Trophoblast cell (in vitro differentiated cells and primary cell): ENCODE results near the gene RCOR1.

Experiments used
- DNase-seq, 2 donors: peaks; one replicate each; pipeline ENCODE4 v3.0.0-alpha.2; 2016
- H2AFZ ChIP-seq: 2 replicates; pipeline ENCODE4 v1.6.1; 2013; ENCODE audit warnings: low read length, moderate library complexity, mild to moderate bottlenecking; ENCODE audit not compliant: insufficient read depth, poor library complexity
- H2AK5ac ChIP-seq: 2 replicates; pipeline ENCODE4 v1.6.1; 2013; ENCODE audit warnings: mild to moderate bottlenecking, low read length
- H2BK120ac ChIP-seq: 2 replicates; pipeline ENCODE4 v1.6.1; 2013; ENCODE audit warnings: low read length, mild to moderate bottlenecking, moderate library complexity; ENCODE audit not compliant: insufficient read depth, poor library complexity
- H2BK12ac ChIP-seq: 2 replicates; pipeline ENCODE4 v1.6.1; 2013; ENCODE audit warnings: mild to moderate bottlenecking, low read length, moderate library complexity
- H2BK5ac ChIP-seq: 2 replicates; pipeline ENCODE4 v1.6.1; 2013; ENCODE audit warnings: low read length, low read depth, moderate library complexity, mild to moderate bottlenecking; ENCODE audit not compliant: poor library complexity
- H3K14ac ChIP-seq: 2 replicates; pipeline ENCODE4 v1.6.1; 2013; ENCODE audit warnings: mild to moderate bottlenecking, low read length
- H3K18ac ChIP-seq: 2 replicates; pipeline ENCODE4 v1.6.1; 2013; ENCODE audit warnings: mild to moderate bottlenecking, low read length
- H3K23ac ChIP-seq: 2 replicates; pipeline ENCODE4 v1.6.1; 2013; ENCODE audit warnings: low read length
- H3K27ac ChIP-seq: 2 replicates; pipeline ENCODE4 v1.5.1; 2013; ENCODE audit warnings: low read depth, mild to moderate bottlenecking, inconsistent platforms, low read length, moderate library complexity
- H3K27me3 ChIP-seq: 2 replicates; pipeline ENCODE4 v1.6.1; 2013; ENCODE audit warnings: inconsistent platforms, mild to moderate bottlenecking, low read length, moderate library complexity; ENCODE audit not compliant: insufficient read depth
- H3K36me3 ChIP-seq, 2 experiments: 1 replicate in 1 of 2; 2 replicates in 1 of 2; pipeline ENCODE4 v1.6.1; 2013; ENCODE audit warnings: low read length in 2 of 2, mild to moderate bottlenecking in 2 of 2, moderate library complexity in 1 of 2; ENCODE audit not compliant: insufficient read depth in 2 of 2, control insufficient read depth in 1 of 2
- H3K4ac ChIP-seq: 2 replicates; pipeline ENCODE4 v1.6.1; 2013; ENCODE audit warnings: low read depth, mild to moderate bottlenecking, low read length, moderate library complexity
- H3K4me1 ChIP-seq, 2 experiments: 1 replicate in 1 of 2; 2 replicates in 1 of 2; pipeline ENCODE4 v1.6.1; 2013; ENCODE audit warnings: low read length in 2 of 2, mild to moderate bottlenecking in 2 of 2, moderate library complexity in 1 of 2; ENCODE audit not compliant: insufficient read depth in 2 of 2, control insufficient read depth in 1 of 2
- H3K4me2 ChIP-seq: 2 replicates; pipeline ENCODE4 v1.6.1; 2013; ENCODE audit warnings: inconsistent platforms, mild to moderate bottlenecking, low read length, moderate library complexity
- H3K4me3 ChIP-seq: 2 replicates; pipeline ENCODE4 v1.5.1; 2013; ENCODE audit warnings: mild to moderate bottlenecking, low read depth, low read length, inconsistent platforms
- H3K79me1 ChIP-seq: one replicate; pipeline ENCODE4 v1.6.1; 2013; ENCODE audit warnings: low read length
- H3K79me2 ChIP-seq: 2 replicates; pipeline ENCODE4 v1.6.1; 2013; ENCODE audit warnings: low read length, mild to moderate bottlenecking; ENCODE audit not compliant: control insufficient read depth, insufficient read depth, poor library complexity
- H3K9ac ChIP-seq: 2 replicates; pipeline ENCODE4 v1.6.1; 2013; ENCODE audit warnings: mild to moderate bottlenecking, low read length
- H3K9me3 ChIP-seq: 2 replicates; pipeline ENCODE4 v1.6.1; 2013; ENCODE audit warnings: low read depth, mild to moderate bottlenecking, control low read depth, inconsistent platforms, low read length; ENCODE audit not compliant: insufficient read depth
- H4K12ac ChIP-seq: 2 replicates; pipeline ENCODE4 v1.6.1; 2013; ENCODE audit warnings: low read depth, mild to moderate bottlenecking, low read length, moderate library complexity
- H4K8ac ChIP-seq: 2 replicates; pipeline ENCODE4 v1.6.1; 2013; ENCODE audit warnings: low read depth, mild to moderate bottlenecking, low read length, moderate library complexity
- H4K91ac ChIP-seq: one replicate; pipeline ENCODE4 v1.6.1; 2013; ENCODE audit warnings: low read depth, mild to moderate bottlenecking, low read length, moderate library complexity
- whole genome bisulfite sequencing: extraction: QIAGEN DNeasy Blood & Tissue Kit; methylation state at CpG from one replicate; pipeline ENCODE4 v1.1.7; 2013; ENCODE audit warnings: missing lambda C conversion rate; ENCODE audit not compliant: insufficient read length, insufficient coverage; ENCODE audit errors: extremely low coverage; 5-methylcytosine and 5-hydroxymethylcytosine counted together

Gene RCOR1

DNA sequence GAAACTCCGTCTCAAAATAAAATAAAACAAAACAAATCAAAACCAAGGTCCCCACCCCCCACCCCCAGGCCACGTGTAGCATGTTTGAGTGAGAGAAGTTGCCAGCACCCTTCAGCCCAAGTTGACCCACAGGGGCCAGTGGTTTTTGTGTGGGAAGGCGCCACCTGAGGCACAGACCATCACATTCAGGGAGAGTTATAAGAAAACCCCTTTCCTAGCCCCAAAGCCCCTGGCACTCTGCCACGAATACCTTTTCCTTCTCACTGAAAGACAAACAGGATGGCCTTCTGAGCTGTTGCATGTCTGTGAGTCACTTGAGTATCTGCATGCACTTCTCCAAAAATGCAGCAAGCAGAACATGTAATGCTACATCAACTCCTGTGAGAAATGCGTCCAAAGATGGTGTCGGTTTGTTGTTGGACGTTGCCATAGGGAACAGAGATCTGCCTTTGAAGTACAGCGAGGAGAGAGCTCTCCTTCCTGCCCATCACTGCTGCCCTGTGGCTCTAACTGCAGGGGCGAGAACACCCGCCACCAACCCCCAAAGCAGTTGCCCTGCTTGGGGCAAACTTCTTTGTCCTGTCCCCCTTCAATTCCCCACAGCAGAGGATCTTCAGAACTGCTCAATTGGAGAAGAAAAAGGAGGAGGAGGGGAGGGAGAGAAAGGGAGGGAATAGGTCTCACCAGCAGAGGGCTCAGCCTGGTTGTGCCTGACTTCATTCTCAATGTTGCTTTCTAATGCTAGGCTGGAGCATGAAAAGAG is 182.1 kb downstream of the RCOR1 start:
- Histone ChIP-seq H3K27me3 (no peaks in the 10 kb centered on the region), H3K4me2 (no peak overlapping the region), H3K14ac (no peak overlapping the region), H3K79me1 (peaks cover 7% of the 10 kb centered on the region), H3K4me3 (no peak overlapping the region), H3K18ac (no peak overlapping the region), H4K12ac (no peak overlapping the region), H2BK120ac (no peak overlapping the region), H2BK12ac (peak overlapping the region; percentile 39), H3K9me3 (peaks cover 3% of the 10 kb centered on the region), H3K27ac (no peak overlapping the region), H4K8ac (peak overlapping the region; percentile 13), H3K4ac (no peak overlapping the region), H2AFZ (peak overlapping the region; percentile 52), H3K36me3 (no peaks in the 10 kb centered on the region), H3K79me2 (peaks cover 4% of the 10 kb centered on the region), H3K23ac (no peak overlapping the region), H3K9ac (no peak overlapping the region), H2AK5ac (no peak overlapping the region), H3K4me1 (peaks cover 10 to 14% of the 10 kb centered on the region in 2 experiments), H4K91ac (no peak overlapping the region), H2BK5ac (no peak overlapping the region)
- no CpG with 5 or more reads among the region's 10 CpGs for WGBS
- peak; percentile 83 to 95 for DNase-seq

DNA sequence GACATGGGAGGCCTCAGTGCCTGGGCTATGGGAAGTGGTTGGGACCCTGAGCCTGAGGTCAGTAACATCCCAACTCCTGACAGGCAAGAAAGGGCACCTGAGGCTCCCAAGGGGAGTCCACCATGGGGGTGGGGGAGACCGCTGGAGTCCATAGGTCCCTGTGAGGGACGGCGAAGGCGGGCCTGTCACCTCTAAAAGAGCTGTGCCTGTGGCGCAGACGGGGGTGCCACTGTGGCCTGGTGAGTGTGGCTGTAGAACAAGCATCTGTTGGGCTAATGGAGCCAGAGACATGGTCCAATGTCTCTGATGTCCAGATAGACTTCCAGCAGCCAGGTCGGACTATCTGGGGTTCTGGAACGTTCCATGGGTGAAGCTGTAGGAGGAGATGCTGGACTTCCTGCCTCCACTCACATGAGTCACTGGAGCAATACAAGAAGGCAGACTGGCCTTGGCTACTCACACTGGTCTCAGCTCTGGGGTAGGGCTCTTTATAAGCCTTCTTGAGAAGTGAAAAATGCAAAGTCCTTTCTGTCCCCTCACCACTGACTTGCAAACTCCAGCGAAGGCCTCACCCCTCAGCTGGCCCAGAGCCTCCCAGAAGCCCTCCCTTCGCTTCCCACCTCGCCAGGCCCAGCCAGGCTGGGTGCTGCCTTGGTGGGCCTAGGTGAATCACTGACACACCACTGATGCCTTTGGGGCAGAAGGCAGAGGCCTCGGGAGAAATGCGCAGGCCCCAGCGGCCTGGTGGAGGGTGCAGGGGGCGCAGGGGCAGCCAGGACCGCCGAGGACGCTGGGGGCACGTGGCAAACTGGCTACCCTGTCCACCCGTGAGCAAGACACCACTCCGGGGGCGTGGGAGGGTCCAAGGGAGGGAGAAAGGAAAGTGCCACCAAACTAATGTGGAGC is 183.7 kb downstream of the RCOR1 start:
- Histone ChIP-seq H3K4ac (no peak overlapping the region), H3K79me1 (peaks cover 7% of the 10 kb centered on the region), H3K23ac (no peak overlapping the region), H2BK12ac (peak overlapping the region; percentile 28), H4K8ac (peak overlapping the region; percentile 47), H3K9me3 (peaks cover 3% of the 10 kb centered on the region), H3K9ac (no peak overlapping the region), H2BK120ac (no peak overlapping the region), H2AFZ (peak overlapping the region; percentile 71), H3K79me2 (peaks cover 4% of the 10 kb centered on the region), H3K27me3 (no peaks in the 10 kb centered on the region), H3K4me2 (no peak overlapping the region), H2AK5ac (peak overlapping the region; percentile 18), H3K36me3 (no peaks in the 10 kb centered on the region), H4K12ac (peak overlapping the region; percentile 55), H3K18ac (no peak overlapping the region), H3K4me1 (peaks cover 10 to 18% of the 10 kb centered on the region in 2 experiments), H3K4me3 (peak overlapping the region; percentile 47), H3K14ac (peak overlapping the region; percentile 50), H3K27ac (no peak overlapping the region), H2BK5ac (no peak overlapping the region), H4K91ac (peak overlapping the region; percentile 60)
- DNase-seq, result peak; percentile 58 to 72
- WGBS, result no CpG with 5 or more reads among the region's 22 CpGs

- H2BK120ac ChIP-seq, result peak within 1 kb of the TSS; percentile 30
- no peak within 1 kb of the TSS for H3K27ac ChIP-seq
- H3K79me2 ChIP-seq, result peaks cover 4% of the 10 kb centered on the region
- H3K23ac ChIP-seq, result no peak within 1 kb of the TSS
- peaks cover 7% of the 10 kb centered on the region for H3K79me1 ChIP-seq
- H3K9me3 ChIP-seq, result peaks cover 3% of the 10 kb centered on the region
- H3K4me3 ChIP-seq, result peak within 1 kb of the TSS; percentile 79
- peak; percentile 72 to 81 for DNase-seq
- H2AK5ac ChIP-seq, result peak within 1 kb of the TSS; percentile 4
- H3K14ac ChIP-seq, result peak within 1 kb of the TSS; percentile 50
- H3K4me1 ChIP-seq, result peaks cover 10 to 18% of the 10 kb centered on the region in 2 experiments
- peak within 1 kb of the TSS; percentile 60 for H4K91ac ChIP-seq
- no CpG with 5 or more reads among the region's 163 CpGs for WGBS
- peak within 1 kb of the TSS; percentile 60 for H4K8ac ChIP-seq
- H3K18ac ChIP-seq, result peak within 1 kb of the TSS; percentile 52
- H4K12ac ChIP-seq, result peak within 1 kb of the TSS; percentile 55
- peak within 1 kb of the TSS; percentile 93 for H3K4me2 ChIP-seq
- no peaks in the 10 kb centered on the region for H3K27me3 ChIP-seq
- no peaks in the 10 kb centered on the region for H3K36me3 ChIP-seq
- peak within 1 kb of the TSS; percentile 71 for H2AFZ ChIP-seq
- H2BK12ac ChIP-seq, result peak within 1 kb of the TSS; percentile 28
- H3K9ac ChIP-seq, result peak within 1 kb of the TSS; percentile 80
- H2BK5ac ChIP-seq, result no peak within 1 kb of the TSS
- H3K4ac ChIP-seq, result peak within 1 kb of the TSS; percentile 22
These were observed 184.6 kb downstream of the RCOR1 start, which contains the start of gene TRAF3 for GRCh38 chr14:102776761-102777710. TSS of gene TRAF3 (plus strand) at chr14:102777449. CDS start at chr14:102870202, 92,753 bp downstream.
